ENCODE results near the gene PDE7B. TPM values are rescaled to one million over a fixed set of nuclear protein-coding genes. Genes with fewer than 3 reads are reported as not detected.

The PDE7B gene
- total RNA-seq, 1 experiment from 2014 or later: not detected

- POLR2A ChIA-PET: no interaction called here
- no peak for DNase-seq (ENCODE audit: low spot score)
- CTCF ChIA-PET: no interaction called here
- H3K27ac Mint-ChIP-seq: no peak overlapping the region
- H3K4me1 Mint-ChIP-seq: no peaks in the 10 kb centered on the region
- peaks cover 13% of the 10 kb centered on the region for H3K9me3 Mint-ChIP-seq
- H3K36me3 Mint-ChIP-seq: no peaks in the 10 kb centered on the region
- no peak overlapping the region for H3K4me3 Mint-ChIP-seq
- no peaks in the 10 kb centered on the region for H3K27me3 Mint-ChIP-seq (ENCODE audit: low read depth)
- TF ChIP-seq ZNF219 (CRISPR knock-in tag; IDR thresholded peaks at IDR 0.05; ENCODE audit: borderline replicate concordance) (no peak), ELF4 (CRISPR knock-in tag; IDR thresholded peaks at IDR 0.05; ENCODE audit: low read depth) (no peak), ERG (CRISPR knock-in tag; IDR thresholded peaks at IDR 0.05) (no peak), ZNF138 (CRISPR knock-in tag; conservative IDR thresholded peaks at IDR 0.05) (no peak), ZNF317 (CRISPR knock-in tag; IDR thresholded peaks at IDR 0.05; ENCODE audit: borderline replicate concordance, low read depth) (no peak), JAZF1 (CRISPR knock-in tag; IDR thresholded peaks at IDR 0.05) (no peak), FOXK1 (CRISPR knock-in tag; IDR thresholded peaks at IDR 0.05) (no peak), PRRX2 (CRISPR knock-in tag; IDR thresholded peaks at IDR 0.05) (no peak)
- TF ChIP-seq, protein P1, sequence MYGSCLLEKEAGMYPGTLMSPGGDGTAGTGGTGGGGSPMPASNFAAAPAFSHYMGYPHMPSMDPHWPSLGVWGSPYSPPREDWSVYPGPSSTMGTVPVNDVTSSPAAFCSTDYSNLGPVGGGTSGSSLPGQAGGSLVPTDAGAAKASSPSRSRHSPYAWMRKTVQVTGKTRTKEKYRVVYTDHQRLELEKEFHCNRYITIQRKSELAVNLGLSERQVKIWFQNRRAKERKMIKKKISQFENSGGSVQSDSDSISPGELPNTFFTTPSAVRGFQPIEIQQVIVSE (CRISPR knock-in tag; IDR thresholded peaks at IDR 0.05; ENCODE audit: borderline replicate concordance): no peak
- TF ChIP-seq, protein P2, sequence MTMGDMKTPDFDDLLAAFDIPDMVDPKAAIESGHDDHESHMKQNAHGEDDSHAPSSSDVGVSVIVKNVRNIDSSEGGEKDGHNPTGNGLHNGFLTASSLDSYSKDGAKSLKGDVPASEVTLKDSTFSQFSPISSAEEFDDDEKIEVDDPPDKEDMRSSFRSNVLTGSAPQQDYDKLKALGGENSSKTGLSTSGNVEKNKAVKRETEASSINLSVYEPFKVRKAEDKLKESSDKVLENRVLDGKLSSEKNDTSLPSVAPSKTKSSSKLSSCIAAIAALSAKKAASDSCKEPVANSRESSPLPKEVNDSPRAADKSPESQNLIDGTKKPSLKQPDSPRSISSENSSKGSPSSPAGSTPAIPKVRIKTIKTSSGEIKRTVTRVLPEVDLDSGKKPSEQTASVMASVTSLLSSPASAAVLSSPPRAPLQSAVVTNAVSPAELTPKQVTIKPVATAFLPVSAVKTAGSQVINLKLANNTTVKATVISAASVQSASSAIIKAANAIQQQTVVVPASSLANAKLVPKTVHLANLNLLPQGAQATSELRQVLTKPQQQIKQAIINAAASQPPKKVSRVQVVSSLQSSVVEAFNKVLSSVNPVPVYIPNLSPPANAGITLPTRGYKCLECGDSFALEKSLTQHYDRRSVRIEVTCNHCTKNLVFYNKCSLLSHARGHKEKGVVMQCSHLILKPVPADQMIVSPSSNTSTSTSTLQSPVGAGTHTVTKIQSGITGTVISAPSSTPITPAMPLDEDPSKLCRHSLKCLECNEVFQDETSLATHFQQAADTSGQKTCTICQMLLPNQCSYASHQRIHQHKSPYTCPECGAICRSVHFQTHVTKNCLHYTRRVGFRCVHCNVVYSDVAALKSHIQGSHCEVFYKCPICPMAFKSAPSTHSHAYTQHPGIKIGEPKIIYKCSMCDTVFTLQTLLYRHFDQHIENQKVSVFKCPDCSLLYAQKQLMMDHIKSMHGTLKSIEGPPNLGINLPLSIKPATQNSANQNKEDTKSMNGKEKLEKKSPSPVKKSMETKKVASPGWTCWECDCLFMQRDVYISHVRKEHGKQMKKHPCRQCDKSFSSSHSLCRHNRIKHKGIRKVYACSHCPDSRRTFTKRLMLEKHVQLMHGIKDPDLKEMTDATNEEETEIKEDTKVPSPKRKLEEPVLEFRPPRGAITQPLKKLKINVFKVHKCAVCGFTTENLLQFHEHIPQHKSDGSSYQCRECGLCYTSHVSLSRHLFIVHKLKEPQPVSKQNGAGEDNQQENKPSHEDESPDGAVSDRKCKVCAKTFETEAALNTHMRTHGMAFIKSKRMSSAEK (CRISPR knock-in tag; IDR thresholded peaks at IDR 0.05; ENCODE audit: borderline replicate concordance): no peak
- no peak for ATAC-seq
Observed at GRCh38 chr6:136169394-136170148, 318.1 kb downstream of the PDE7B start.

- no peak for TF ChIP-seq CREM (CRISPR knock-in tag; IDR thresholded peaks at IDR 0.05)
- TF ChIP-seq GRHL2 (CRISPR knock-in tag; IDR thresholded peaks at IDR 0.05; ENCODE audit: insufficient replicate concordance, severe bottlenecking): no peak
- ChIA-PET POLR2A (no interaction called here), CTCF (no interaction called here)
- Mint-ChIP-seq H3K4me3 (no peak overlapping the region), H3K27ac (no peak overlapping the region), H3K27me3 (ENCODE audit: low read depth) (no peaks in the 10 kb centered on the region), H3K4me1 (no peaks in the 10 kb centered on the region), H3K36me3 (no peaks in the 10 kb centered on the region), H3K9me3 (peaks cover 10% of the 10 kb centered on the region)
- no peak for ATAC-seq
- no peak for DNase-seq (ENCODE audit: low spot score)
Observed at GRCh38 chr6:136171231-136171630, 319.7 kb downstream of the PDE7B start.

DNA sequence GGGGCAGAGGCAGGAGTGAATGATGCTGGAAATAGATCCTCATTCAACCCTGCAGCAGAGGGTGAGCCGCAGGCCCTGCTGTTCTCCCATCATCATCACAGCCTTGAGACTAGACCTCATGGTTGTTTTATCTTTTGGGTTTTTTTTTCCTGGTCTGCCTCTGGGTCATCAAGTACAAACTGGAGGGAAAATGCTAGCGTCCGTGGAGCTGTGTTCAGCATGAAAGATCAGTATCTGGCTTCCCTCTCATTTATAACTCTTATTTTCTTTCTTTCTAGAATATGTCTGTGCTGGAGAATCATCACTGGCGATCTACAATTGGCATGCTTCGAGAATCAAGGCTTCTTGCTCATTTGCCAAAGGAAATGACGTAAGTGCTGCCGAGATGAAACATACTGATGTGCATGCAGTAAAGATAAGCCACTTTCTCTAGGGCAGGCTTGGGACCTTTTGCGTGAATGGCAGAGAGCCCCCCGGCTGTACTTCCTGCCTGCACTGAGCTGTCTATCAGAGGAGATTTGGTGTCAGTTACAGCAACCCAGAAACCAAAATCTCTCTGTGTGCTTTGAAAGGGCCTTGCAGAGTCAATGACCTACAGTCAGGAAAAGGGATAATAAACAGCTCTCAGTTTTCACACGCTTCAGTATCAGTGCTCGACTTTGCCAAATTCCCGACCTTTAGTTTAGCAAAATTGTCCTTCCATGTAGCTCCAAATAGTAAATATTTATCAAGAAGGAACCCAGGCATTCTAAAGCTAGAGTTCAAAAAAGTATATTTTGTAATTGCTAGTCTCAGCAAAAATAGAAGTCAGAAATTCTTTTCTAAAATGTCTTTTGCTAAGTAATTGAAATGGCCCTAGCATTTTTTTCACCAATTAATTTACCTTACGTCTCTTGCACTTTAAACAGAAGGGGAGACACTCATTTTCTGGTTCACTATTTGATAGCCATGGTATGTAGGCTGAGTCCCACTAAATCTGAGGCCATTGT lies 322.3 kb downstream of the PDE7B start:
- ChIA-PET CTCF (no interaction called here), POLR2A (no interaction called here)
- Mint-ChIP-seq H3K36me3 (no peaks in the 10 kb centered on the region), H3K27me3 (ENCODE audit: low read depth) (no peaks in the 10 kb centered on the region), H3K9me3 (no peaks in the 10 kb centered on the region), H3K4me3 (no peak overlapping the region), H3K27ac (no peak overlapping the region), H3K4me1 (no peaks in the 10 kb centered on the region)
- ATAC-seq: no peak
- DNase-seq (ENCODE audit: low spot score): no peak
- TF ChIP-seq GRHL2 (CRISPR knock-in tag; IDR thresholded peaks at IDR 0.05; ENCODE audit: insufficient replicate concordance, severe bottlenecking) (no peak), ZNF416 (CRISPR knock-in tag; IDR thresholded peaks at IDR 0.05) (no peak), ZNF219 (CRISPR knock-in tag; IDR thresholded peaks at IDR 0.05; ENCODE audit: borderline replicate concordance) (no peak), RORB (CRISPR knock-in tag; IDR thresholded peaks at IDR 0.05) (no peak), NR1H2 (CRISPR knock-in tag; IDR thresholded peaks at IDR 0.05) (no peak), ATF1 (CRISPR knock-in tag; IDR thresholded peaks at IDR 0.05) (no peak)
- TF ChIP-seq, protein P3, sequence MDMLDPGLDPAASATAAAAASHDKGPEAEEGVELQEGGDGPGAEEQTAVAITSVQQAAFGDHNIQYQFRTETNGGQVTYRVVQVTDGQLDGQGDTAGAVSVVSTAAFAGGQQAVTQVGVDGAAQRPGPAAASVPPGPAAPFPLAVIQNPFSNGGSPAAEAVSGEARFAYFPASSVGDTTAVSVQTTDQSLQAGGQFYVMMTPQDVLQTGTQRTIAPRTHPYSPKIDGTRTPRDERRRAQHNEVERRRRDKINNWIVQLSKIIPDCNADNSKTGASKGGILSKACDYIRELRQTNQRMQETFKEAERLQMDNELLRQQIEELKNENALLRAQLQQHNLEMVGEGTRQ (CRISPR knock-in tag; IDR thresholded peaks at IDR 0.05): no peak
- TF ChIP-seq, protein P4, sequence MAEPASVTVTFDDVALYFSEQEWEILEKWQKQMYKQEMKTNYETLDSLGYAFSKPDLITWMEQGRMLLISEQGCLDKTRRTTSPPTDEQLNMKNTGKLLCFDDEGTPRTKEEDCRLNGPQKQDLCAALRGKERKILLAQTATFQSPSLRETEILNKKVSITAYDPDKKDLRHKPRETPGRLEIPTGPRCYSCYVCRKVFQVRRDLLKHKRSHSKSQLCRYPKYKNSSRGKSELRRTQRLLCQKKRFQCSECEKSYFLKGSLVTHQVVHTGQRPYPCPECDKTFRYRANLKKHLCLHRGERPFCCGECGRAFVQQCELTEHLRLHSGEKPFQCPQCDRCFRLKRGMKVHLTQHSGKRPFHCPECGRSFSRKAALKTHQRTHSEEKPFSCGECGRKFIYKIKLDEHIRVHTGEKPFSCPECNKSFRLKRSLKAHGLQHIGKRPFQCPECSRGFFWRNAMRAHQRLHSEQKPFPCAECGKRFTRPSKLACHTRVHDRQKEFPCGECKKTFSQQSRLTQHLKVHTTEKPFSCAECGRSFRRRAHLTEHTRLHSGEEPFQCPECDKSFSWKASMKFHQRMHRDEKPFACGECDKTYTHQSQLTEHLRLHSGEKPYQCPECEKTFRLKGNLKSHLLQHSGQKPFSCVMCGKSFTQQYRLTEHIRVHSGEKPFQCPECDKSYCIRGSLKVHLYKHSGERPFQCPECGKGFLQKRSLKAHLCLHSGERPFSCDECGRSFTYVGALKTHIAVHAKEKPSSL (CRISPR knock-in tag; conservative IDR thresholded peaks at IDR 0.05): no peak

Data from WTC11 (cell line).